ENCODE results near the gene DENND1A. TPM values are rescaled to one million over a fixed set of nuclear protein-coding genes. Genes with fewer than 3 reads are reported as not detected.

DENND1A gene
- total RNA-seq, 1 experiment from 2014 or later, result 13.0 TPM

GRCh38 chr9:123349033-123349432 is 580.9 kb downstream of the DENND1A start:
- Mint-ChIP-seq H3K27me3 (ENCODE audit: unreplicated experiment) (peaks cover 36% of the 10 kb centered on the region), H3K4me3 (ENCODE audit: low read depth, unreplicated experiment) (no peak overlapping the region), H3K4me1 (ENCODE audit: low read depth, unreplicated experiment) (no peaks in the 10 kb centered on the region), H3K36me3 (ENCODE audit: insufficient read depth, unreplicated experiment) (peaks cover 6% of the 10 kb centered on the region), H3K27ac (ENCODE audit: unreplicated experiment) (no peak overlapping the region), H3K9me3 (ENCODE audit: low read depth, unreplicated experiment) (no peaks in the 10 kb centered on the region)
- DNase-seq, result no peak
- CTCF ChIA-PET, result interaction anchor here (1.1 to 2.3 kb wide), 3 partner anchors 21 to 247 kb away, joined by 3 to 14 read pairs (median 3); no protein-coding TSS in a partner anchor
- intact Hi-C loops (cut with micrococcal nuclease; ENCODE audit: unreplicated experiment), result loop anchor here (2.0 kb wide), 1 partner anchor 246 kb away; no protein-coding TSS in a partner anchor
- no TSS peak for BruUV-seq (replicated peaks)
- no peak for TF ChIP-seq CTCF (IDR thresholded peaks at IDR 0.05; ENCODE audit: unreplicated experiment)

GRCh38 chr9:123348317-123348992 is 581.5 kb downstream of the DENND1A start:
- DNase-seq, result no peak
- no peaks in the 10 kb centered on the region for H3K9me3 Mint-ChIP-seq (ENCODE audit: low read depth, unreplicated experiment)
- no peak overlapping the region for H3K27ac Mint-ChIP-seq (ENCODE audit: unreplicated experiment)
- no peaks in the 10 kb centered on the region for H3K4me1 Mint-ChIP-seq (ENCODE audit: low read depth, unreplicated experiment)
- peaks cover 30% of the 10 kb centered on the region for H3K27me3 Mint-ChIP-seq (ENCODE audit: unreplicated experiment)
- H3K36me3 Mint-ChIP-seq (ENCODE audit: insufficient read depth, unreplicated experiment), result peaks cover 6% of the 10 kb centered on the region
- intact Hi-C loops (cut with micrococcal nuclease; ENCODE audit: unreplicated experiment), result loop anchor here (2.0 kb wide), 1 partner anchor 246 kb away; no protein-coding TSS in a partner anchor
- H3K4me3 Mint-ChIP-seq (ENCODE audit: low read depth, unreplicated experiment), result no peak overlapping the region
- CTCF ChIA-PET, result interaction anchor here (1.4 to 2.3 kb wide), 2 partner anchors 21 to 247 kb away, joined by 3 to 14 read pairs; no protein-coding TSS in a partner anchor
- TF ChIP-seq CTCF (IDR thresholded peaks at IDR 0.05; ENCODE audit: unreplicated experiment), result no peak
- no TSS peak for BruUV-seq (replicated peaks)

GRCh38 chr9:123347289-123348060 is 582.5 kb downstream of the DENND1A start:
- DNase-seq, result no peak
- Mint-ChIP-seq H3K4me3 (ENCODE audit: low read depth, unreplicated experiment) (no peak overlapping the region), H3K4me1 (ENCODE audit: low read depth, unreplicated experiment) (no peaks in the 10 kb centered on the region), H3K27ac (ENCODE audit: unreplicated experiment) (no peak overlapping the region), H3K27me3 (ENCODE audit: unreplicated experiment) (peaks cover 20% of the 10 kb centered on the region), H3K9me3 (ENCODE audit: low read depth, unreplicated experiment) (no peaks in the 10 kb centered on the region), H3K36me3 (ENCODE audit: insufficient read depth, unreplicated experiment) (peaks cover under 1% of the 10 kb centered on the region)
- no peak for TF ChIP-seq CTCF (IDR thresholded peaks at IDR 0.05; ENCODE audit: unreplicated experiment)
- no TSS peak for BruUV-seq (replicated peaks)
- CTCF ChIA-PET, result no interaction called here
- intact Hi-C loops (cut with micrococcal nuclease; ENCODE audit: unreplicated experiment), result loop anchor here (2.0 kb wide), 1 partner anchor 245 kb away; no protein-coding TSS in a partner anchor

GRCh38 chr9:123346826-123347225 is 583.1 kb downstream of the DENND1A start:
- DNase-seq, result no peak
- no peak overlapping the region for H3K27ac Mint-ChIP-seq (ENCODE audit: unreplicated experiment)
- intact Hi-C loops (cut with micrococcal nuclease; ENCODE audit: unreplicated experiment), result no loop called here
- BruUV-seq (replicated peaks), result no TSS peak
- H3K4me1 Mint-ChIP-seq (ENCODE audit: low read depth, unreplicated experiment), result no peaks in the 10 kb centered on the region
- CTCF ChIA-PET, result no interaction called here
- no peaks in the 10 kb centered on the region for H3K36me3 Mint-ChIP-seq (ENCODE audit: insufficient read depth, unreplicated experiment)
- peaks cover 16% of the 10 kb centered on the region for H3K27me3 Mint-ChIP-seq (ENCODE audit: unreplicated experiment)
- TF ChIP-seq CTCF (IDR thresholded peaks at IDR 0.05; ENCODE audit: unreplicated experiment), result no peak
- no peaks in the 10 kb centered on the region for H3K9me3 Mint-ChIP-seq (ENCODE audit: low read depth, unreplicated experiment)
- H3K4me3 Mint-ChIP-seq (ENCODE audit: low read depth, unreplicated experiment), result no peak overlapping the region

Data from Calu3 (cell line).